DND-41 (cell line): Measurements from ENCODE around the gene STAT5B.
"Not testable (repeated sequence)": the region's sequence is repeated elsewhere in the genome, so short reads cannot be mapped to it uniquely, and the experiment has no call there.

Experiments
- ATAC-seq: fragments of 200-7000 bp; cut with Tn5 transposase; 3 replicates; pipeline ENCODE4 v1.9.1; 2021; ENCODE audit warnings: low read depth; ENCODE audit not compliant: insufficient read depth
- DNase-seq: peaks from one replicate; pipeline ENCODE4 v3.0.0-alpha.2; 2020
- H2AFZ ChIP-seq: 2 replicates; pipeline ENCODE4 v1.6.0; 2012; ENCODE audit warnings: low read depth, low read length
- H3K27ac ChIP-seq: 2 replicates; pipeline ENCODE4 v1.5.1; 2012; ENCODE audit warnings: low read length, inconsistent platforms
- H3K27me3 ChIP-seq: fragments of 200-600 bp; sonication (generic); 2 replicates; pipeline ENCODE4 v1.6.0; 2012; ENCODE audit warnings: low read length, mild to moderate bottlenecking, inconsistent platforms; ENCODE audit not compliant: insufficient read depth, poor library complexity
- H3K36me3 ChIP-seq: 2 replicates; pipeline ENCODE4 v1.5.1; 2012; ENCODE audit warnings: low read length, inconsistent platforms; ENCODE audit not compliant: insufficient read depth
- H3K4me1 ChIP-seq: 2 replicates; pipeline ENCODE4 v1.5.1; 2012; ENCODE audit warnings: mild to moderate bottlenecking, low read length; ENCODE audit not compliant: insufficient read depth
- H3K4me2 ChIP-seq: 2 replicates; pipeline ENCODE4 v1.6.0; 2012; ENCODE audit warnings: mild to moderate bottlenecking, moderate library complexity, low read length, inconsistent platforms; ENCODE audit not compliant: insufficient read depth
- H3K4me3 ChIP-seq, 2 experiments: fragments of 200-600 bp in 1 of 2; shearing (Covaris generic) in 1 of 2; 2 replicates each; pipeline ENCODE4 v1.5.1; 2012 to 2016; ENCODE audit warnings: inconsistent platforms in 2 of 2, low read length in 2 of 2, mild to moderate bottlenecking in 2 of 2, low read depth in 1 of 2, moderate library complexity in 1 of 2
- H3K79me2 ChIP-seq: 2 replicates; pipeline ENCODE4 v1.6.0; 2012; ENCODE audit warnings: low read length, inconsistent platforms; ENCODE audit not compliant: insufficient read depth
- H3K9ac ChIP-seq: 2 replicates; pipeline ENCODE4 v1.6.0; 2012; ENCODE audit warnings: low read depth, mild to moderate bottlenecking, inconsistent platforms, low read length, moderate library complexity
- H3K9me3 ChIP-seq: 2 replicates; pipeline ENCODE4 v1.5.1; 2012; ENCODE audit warnings: low read length, moderate library complexity, mild to moderate bottlenecking, inconsistent platforms; ENCODE audit not compliant: insufficient read depth, severe bottlenecking
- H4K20me1 ChIP-seq: 2 replicates; pipeline ENCODE4 v1.6.0; 2012; ENCODE audit warnings: low read length; ENCODE audit not compliant: insufficient read depth
- EZH2 ChIP-seq: IDR thresholded peaks from 3 replicates; pipeline ENCODE4 v1.6.1; 2012; ENCODE audit warnings: borderline replicate concordance, low read depth, mild to moderate bottlenecking, moderate library complexity, low read length, inconsistent platforms; ENCODE audit not compliant: severe bottlenecking
- TF ChIP-seq, protein P1 (sequence below): IDR thresholded peaks from 2 replicates; pipeline ENCODE4 v1.5.1; 2012; ENCODE audit warnings: borderline replicate concordance, low read length, moderate library complexity, mild to moderate bottlenecking; ENCODE audit not compliant: poor library complexity, severe bottlenecking; ENCODE audit errors: extremely low read depth

STAT5B gene

DNA sequence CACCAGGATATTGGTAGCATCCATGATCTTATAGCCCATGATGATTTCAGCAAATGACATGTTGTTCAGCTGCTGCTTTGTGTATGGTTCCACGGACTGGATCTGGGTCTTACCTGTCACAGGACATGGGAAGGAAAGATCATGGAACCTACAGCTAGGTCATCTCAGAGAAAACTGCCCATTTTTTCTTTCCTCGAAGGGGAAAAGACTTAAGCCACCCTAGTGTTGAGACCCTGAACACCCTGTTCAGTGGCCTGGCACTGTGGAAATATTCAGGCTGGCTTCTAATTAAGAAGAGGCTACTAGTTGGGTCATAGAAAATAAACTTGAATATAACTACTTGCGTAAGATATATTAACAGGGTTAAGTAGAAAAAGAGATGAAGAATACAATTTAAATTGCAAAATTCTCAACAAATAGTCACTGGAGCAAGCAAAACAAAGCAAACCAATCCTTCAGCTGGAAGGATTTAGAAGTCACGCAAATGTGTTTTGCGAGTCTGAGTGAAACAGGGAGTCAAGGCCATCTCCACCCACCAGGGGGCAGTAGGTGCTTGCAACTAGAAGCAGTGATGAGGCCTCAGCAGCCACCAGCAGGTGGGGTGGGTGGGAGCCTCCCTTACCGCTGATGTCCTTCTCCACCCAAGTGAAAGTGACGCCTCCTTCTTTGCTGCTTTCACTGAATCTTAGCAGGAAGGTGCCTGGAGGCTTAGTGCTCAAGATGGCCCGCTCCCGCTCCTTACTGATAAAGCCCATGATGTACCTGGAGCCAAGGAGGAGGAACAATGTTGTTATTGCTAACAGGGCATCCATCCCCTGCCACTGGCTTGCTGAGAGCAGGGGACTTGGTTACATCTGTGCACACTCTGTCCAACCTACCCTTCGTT lies 46.4 kb upstream of the STAT5B start:
- no peak overlapping the region for H3K9ac ChIP-seq
- no peaks in the 10 kb centered on the region for H3K27me3 ChIP-seq
- no peak overlapping the region for H3K4me2 ChIP-seq
- H3K36me3 ChIP-seq = peaks cover 13% of the 10 kb centered on the region
- no peak overlapping the region for H3K4me3 ChIP-seq
- H3K27ac ChIP-seq = no peak overlapping the region
- TF ChIP-seq EZH2 = no peak
- TF ChIP-seq, protein P1, sequence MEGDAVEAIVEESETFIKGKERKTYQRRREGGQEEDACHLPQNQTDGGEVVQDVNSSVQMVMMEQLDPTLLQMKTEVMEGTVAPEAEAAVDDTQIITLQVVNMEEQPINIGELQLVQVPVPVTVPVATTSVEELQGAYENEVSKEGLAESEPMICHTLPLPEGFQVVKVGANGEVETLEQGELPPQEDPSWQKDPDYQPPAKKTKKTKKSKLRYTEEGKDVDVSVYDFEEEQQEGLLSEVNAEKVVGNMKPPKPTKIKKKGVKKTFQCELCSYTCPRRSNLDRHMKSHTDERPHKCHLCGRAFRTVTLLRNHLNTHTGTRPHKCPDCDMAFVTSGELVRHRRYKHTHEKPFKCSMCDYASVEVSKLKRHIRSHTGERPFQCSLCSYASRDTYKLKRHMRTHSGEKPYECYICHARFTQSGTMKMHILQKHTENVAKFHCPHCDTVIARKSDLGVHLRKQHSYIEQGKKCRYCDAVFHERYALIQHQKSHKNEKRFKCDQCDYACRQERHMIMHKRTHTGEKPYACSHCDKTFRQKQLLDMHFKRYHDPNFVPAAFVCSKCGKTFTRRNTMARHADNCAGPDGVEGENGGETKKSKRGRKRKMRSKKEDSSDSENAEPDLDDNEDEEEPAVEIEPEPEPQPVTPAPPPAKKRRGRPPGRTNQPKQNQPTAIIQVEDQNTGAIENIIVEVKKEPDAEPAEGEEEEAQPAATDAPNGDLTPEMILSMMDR = peak; percentile 100
- no peaks in the 10 kb centered on the region for H3K9me3 ChIP-seq
- DNase-seq (peak; percentile 93), ATAC-seq (peak; percentile 94)
- H3K4me1 ChIP-seq = peaks cover 15% of the 10 kb centered on the region
- H4K20me1 ChIP-seq = no peaks in the 10 kb centered on the region
- H2AFZ ChIP-seq = no peak overlapping the region
- no peaks in the 10 kb centered on the region for H3K79me2 ChIP-seq

DNA sequence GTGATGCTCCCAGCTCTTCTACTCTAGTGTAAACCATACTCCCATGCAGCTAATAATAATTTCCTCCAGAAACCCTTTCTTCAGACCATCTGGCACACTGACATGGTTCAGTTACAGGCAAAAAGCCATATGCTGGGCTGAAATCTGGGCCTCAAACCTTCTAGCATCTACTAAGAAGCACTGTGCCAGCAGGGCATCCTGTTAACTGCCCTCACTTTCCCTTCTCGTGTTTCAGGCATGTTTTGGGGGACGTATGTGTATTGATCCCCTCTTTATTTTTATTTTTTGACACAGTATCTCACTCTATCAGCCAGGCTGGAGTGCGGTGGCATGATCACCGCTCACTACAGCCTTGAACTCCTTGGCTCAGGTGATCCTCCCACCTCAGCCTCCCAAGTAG lies 45.4 kb upstream of the STAT5B start:
- no peak for TF ChIP-seq EZH2
- TF ChIP-seq, protein P1 = no peak
- H3K36me3 ChIP-seq = peaks cover 21% of the 10 kb centered on the region

DNA sequence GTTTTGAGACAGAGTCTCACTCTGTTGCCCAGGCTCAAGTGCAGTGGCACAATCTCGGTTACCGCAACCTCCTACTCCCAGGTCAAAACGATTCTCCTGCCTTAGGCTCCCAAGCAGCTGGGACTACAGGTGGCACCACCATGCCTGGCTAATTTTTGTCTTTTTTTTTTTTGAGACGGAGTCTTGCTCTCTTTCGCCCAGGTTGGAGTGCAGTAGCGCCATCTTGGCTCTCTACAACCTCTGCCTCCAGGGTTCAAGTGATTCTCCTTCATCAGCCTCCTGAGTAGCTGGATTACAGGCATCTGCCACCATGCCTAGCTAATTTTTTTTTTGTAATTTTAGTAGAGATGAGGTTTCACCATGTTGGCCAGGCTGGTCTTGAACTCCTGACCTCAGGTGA lies 41.8 kb upstream of the STAT5B start:
- DNase-seq, H3K4me2 ChIP-seq, H3K27me3 ChIP-seq, H3K4me3 ChIP-seq, H2AFZ ChIP-seq, H3K9me3 ChIP-seq, H4K20me1 ChIP-seq, ATAC-seq, H3K79me2 ChIP-seq, H3K27ac ChIP-seq, H3K9ac ChIP-seq: not testable (repeated sequence)
- Histone ChIP-seq H3K4me1 (peaks cover 15% of the 10 kb centered on the region), H3K36me3 (peaks cover 27% of the 10 kb centered on the region)

More for the DNA sequence above, 45.4 kb upstream of the STAT5B start:
- no peak for DNase-seq
- H3K9ac ChIP-seq = no peak overlapping the region
- no peak for ATAC-seq
- H3K27me3 ChIP-seq = no peaks in the 10 kb centered on the region
- H2AFZ ChIP-seq = no peak overlapping the region
- no peaks in the 10 kb centered on the region for H4K20me1 ChIP-seq
- H3K79me2 ChIP-seq = no peaks in the 10 kb centered on the region
- H3K9me3 ChIP-seq = no peaks in the 10 kb centered on the region
- H3K4me3 ChIP-seq = no peak overlapping the region
- no peak overlapping the region for H3K27ac ChIP-seq
- no peak overlapping the region for H3K4me2 ChIP-seq
- H3K4me1 ChIP-seq = peaks cover 15% of the 10 kb centered on the region

DNA sequence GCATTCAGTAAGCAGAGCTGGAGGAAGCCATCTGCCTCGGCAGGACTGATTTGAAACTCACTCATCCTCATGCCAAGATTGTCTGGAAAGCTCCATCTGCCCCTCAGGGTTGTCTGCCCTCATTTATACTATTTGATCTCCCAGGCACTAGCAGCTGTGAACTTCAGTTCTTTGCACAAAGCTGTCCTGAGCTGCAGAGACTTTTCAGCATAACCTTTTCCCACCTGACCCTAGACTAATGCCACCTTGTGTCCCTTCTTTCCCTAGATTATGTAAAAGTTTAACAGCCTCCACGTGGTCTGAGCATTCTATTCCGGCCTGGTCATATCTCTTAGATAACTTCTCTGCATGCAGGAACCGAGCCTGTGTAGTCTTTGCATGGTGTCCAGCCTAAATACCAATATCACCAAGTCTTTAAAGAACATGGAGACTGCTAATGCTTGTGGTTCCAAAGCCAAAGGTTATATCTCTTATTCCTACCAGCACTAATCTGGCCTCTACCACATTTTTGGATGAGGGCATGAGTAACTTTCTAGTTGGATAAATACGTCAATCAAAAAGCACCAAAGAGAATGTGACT lies 41.2 kb upstream of the STAT5B start:
- no peak overlapping the region for H2AFZ ChIP-seq
- TF ChIP-seq EZH2 = no peak
- TF ChIP-seq, protein P1 = no peak
- H3K4me3 ChIP-seq = no peak overlapping the region
- DNase-seq = no peak
- no peaks in the 10 kb centered on the region for H3K27me3 ChIP-seq
- H3K4me2 ChIP-seq = no peak overlapping the region
- H4K20me1 ChIP-seq = peaks cover 8% of the 10 kb centered on the region; the same call in 1 of the 2 replicates
- no peak overlapping the region for H3K9ac ChIP-seq
- no peaks in the 10 kb centered on the region for H3K79me2 ChIP-seq
- H3K4me1 ChIP-seq = peaks cover 20% of the 10 kb centered on the region
- H3K36me3 ChIP-seq = peaks cover 26% of the 10 kb centered on the region
- H3K27ac ChIP-seq = no peak overlapping the region
- ATAC-seq = no peak
- no peaks in the 10 kb centered on the region for H3K9me3 ChIP-seq
